COLO668 (cell line): ENCODE measurements around the gene CCDC92B.
"Not testable (repeated sequence)": the region's sequence is repeated elsewhere in the genome, so short reads cannot be mapped to it uniquely, and the experiment has no call there.

Experiments
- DNase-seq: peaks from one replicate; lab custom pipeline; 2025; ENCODE audit not compliant: unreplicated experiment; lab: John Stamatoyannopoulos, UW

The CCDC92B gene

GRCh38 chr17:2704890-2705248 is 44.6 kb downstream of the CCDC92B start:
- DNase-seq = no peak

- no peak for DNase-seq
These were observed 45.2 kb downstream of the CCDC92B start for GRCh38 chr17:2704031-2704889.

- DNase-seq = no peak
These were observed 45.8 kb downstream of the CCDC92B start for GRCh38 chr17:2703606-2704005.

GRCh38 chr17:2703181-2703580 is 46.3 kb downstream of the CCDC92B start:
- peak; percentile 59 for DNase-seq

GRCh38 chr17:2701996-2702741 is 47.3 kb downstream of the CCDC92B start:
- DNase-seq = no peak

GRCh38 chr17:2701161-2701995 is 48.1 kb downstream of the CCDC92B start:
- DNase-seq = no peak

GRCh38 chr17:2700491-2701141 is 48.8 kb downstream of the CCDC92B start:
- DNase-seq = no peak

- no peak for DNase-seq
These were observed 49.4 kb downstream of the CCDC92B start for GRCh38 chr17:2700030-2700490.

GRCh38 chr17:2699216-2699805 is 50.1 kb downstream of the CCDC92B start:
- DNase-seq = not testable (repeated sequence)

GRCh38 chr17:2697611-2698162 is 51.8 kb downstream of the CCDC92B start:
- no peak for DNase-seq

GRCh38 chr17:2695961-2696760 is 53.3 kb downstream of the CCDC92B start:
- DNase-seq = no peak

- DNase-seq = no peak
These were observed 54.0 kb downstream of the CCDC92B start for GRCh38 chr17:2695243-2695960.

- DNase-seq = no peak
These were observed 54.8 kb downstream of the CCDC92B start for GRCh38 chr17:2694381-2695242.

GRCh38 chr17:2693561-2694380 is 55.7 kb downstream of the CCDC92B start:
- DNase-seq = no peak

- no peak for DNase-seq
These were observed 56.7 kb downstream of the CCDC92B start for GRCh38 chr17:2692781-2693135.

- no peak for DNase-seq
These were observed 57.3 kb downstream of the CCDC92B start for GRCh38 chr17:2691965-2692780.
